Neutrophil (primary cell): ENCODE data around the gene SUGCT.

Experiments used
- H3K27ac ChIP-seq: fragments of 200-600 bp; sonication (generic); 2 replicates; pipeline ENCODE4 v1.5.1; 2016; ENCODE audit warnings: mild to moderate bottlenecking, moderate library complexity
- H3K27me3 ChIP-seq: fragments of 200-600 bp; sonication (generic); 2 replicates; pipeline ENCODE4 v1.6.0; 2016; ENCODE audit warnings: mild to moderate bottlenecking
- H3K36me3 ChIP-seq: fragments of 200-600 bp; sonication (generic); 2 replicates; pipeline ENCODE4 v1.5.1; 2017
- H3K4me1 ChIP-seq, 2 experiments: fragments of 200-600 bp in 1 of 2; sonication (generic) in 1 of 2; 1 replicate in 1 of 2; 2 replicates in 1 of 2; pipeline versions ENCODE4 v1.5.1 to v1.6.1; 2013 to 2016; ENCODE audit warnings: low read depth in 1 of 2, low read length in 1 of 2, mild to moderate bottlenecking in 1 of 2, moderate library complexity in 1 of 2; ENCODE audit not compliant: control insufficient read depth in 1 of 2, insufficient read depth in 1 of 2
- H3K4me3 ChIP-seq, 2 experiments: fragments of 200-600 bp in 1 of 2; sonication (generic) in 1 of 2; 1 replicate in 1 of 2; 2 replicates in 1 of 2; pipeline ENCODE4 v1.5.1; 2013 to 2016; ENCODE audit warnings: low read depth in 1 of 2, low read length in 1 of 2, mild to moderate bottlenecking in 1 of 2, moderate library complexity in 1 of 2
- H3K9me3 ChIP-seq: fragments of 200-600 bp; sonication (generic); 2 replicates; pipeline ENCODE4 v1.5.1; 2016
- TF ChIP-seq, protein P1 (sequence below): fragments of 200-600 bp; sonication (generic); IDR thresholded peaks from 2 replicates; pipeline ENCODE4 v1.5.1; 2016; ENCODE audit warnings: antibody characterized with exemption

Gene SUGCT

GRCh38 chr7:40721342-40721949 is 586.6 kb downstream of the SUGCT start:
- TF ChIP-seq, protein P1, sequence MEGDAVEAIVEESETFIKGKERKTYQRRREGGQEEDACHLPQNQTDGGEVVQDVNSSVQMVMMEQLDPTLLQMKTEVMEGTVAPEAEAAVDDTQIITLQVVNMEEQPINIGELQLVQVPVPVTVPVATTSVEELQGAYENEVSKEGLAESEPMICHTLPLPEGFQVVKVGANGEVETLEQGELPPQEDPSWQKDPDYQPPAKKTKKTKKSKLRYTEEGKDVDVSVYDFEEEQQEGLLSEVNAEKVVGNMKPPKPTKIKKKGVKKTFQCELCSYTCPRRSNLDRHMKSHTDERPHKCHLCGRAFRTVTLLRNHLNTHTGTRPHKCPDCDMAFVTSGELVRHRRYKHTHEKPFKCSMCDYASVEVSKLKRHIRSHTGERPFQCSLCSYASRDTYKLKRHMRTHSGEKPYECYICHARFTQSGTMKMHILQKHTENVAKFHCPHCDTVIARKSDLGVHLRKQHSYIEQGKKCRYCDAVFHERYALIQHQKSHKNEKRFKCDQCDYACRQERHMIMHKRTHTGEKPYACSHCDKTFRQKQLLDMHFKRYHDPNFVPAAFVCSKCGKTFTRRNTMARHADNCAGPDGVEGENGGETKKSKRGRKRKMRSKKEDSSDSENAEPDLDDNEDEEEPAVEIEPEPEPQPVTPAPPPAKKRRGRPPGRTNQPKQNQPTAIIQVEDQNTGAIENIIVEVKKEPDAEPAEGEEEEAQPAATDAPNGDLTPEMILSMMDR = no peak
- H3K36me3 ChIP-seq = no peaks in the 10 kb centered on the region
- no peak overlapping the region for H3K4me3 ChIP-seq
- H3K27ac ChIP-seq = no peak overlapping the region
- H3K4me1 ChIP-seq = no peaks in the 10 kb centered on the region
- H3K9me3 ChIP-seq = no peaks in the 10 kb centered on the region
- no peaks in the 10 kb centered on the region for H3K27me3 ChIP-seq

DNA sequence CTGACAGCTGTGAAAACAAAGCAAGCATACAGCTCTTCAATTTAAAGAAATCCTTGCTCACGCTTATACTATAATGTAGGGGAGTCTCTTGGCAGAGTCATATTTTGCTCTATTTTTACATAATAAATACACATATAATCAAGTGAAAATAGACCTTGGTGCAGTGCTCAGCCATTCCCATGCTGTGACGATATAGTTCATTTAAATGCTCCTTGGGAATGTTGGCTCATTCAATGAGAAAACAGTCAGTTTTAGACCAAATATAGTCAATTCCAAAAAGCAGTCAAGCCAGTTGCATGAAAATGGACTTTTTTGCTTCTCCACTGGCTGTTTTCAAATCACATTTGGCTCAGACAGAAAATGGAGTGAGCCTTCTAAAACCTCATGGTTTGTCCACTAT is 587.4 kb downstream of the SUGCT start:
- TF ChIP-seq, protein P1 = no peak
- Histone ChIP-seq H3K4me1 (no peaks in the 10 kb centered on the region), H3K36me3 (no peaks in the 10 kb centered on the region), H3K4me3 (no peak overlapping the region), H3K27me3 (no peaks in the 10 kb centered on the region), H3K27ac (no peak overlapping the region), H3K9me3 (no peaks in the 10 kb centered on the region)

- H3K36me3 ChIP-seq = no peaks in the 10 kb centered on the region
- TF ChIP-seq, protein P1 = no peak
- H3K27ac ChIP-seq = no peak overlapping the region
- H3K4me1 ChIP-seq = no peaks in the 10 kb centered on the region
- H3K4me3 ChIP-seq = no peak overlapping the region
- no peaks in the 10 kb centered on the region for H3K9me3 ChIP-seq
- H3K27me3 ChIP-seq = no peaks in the 10 kb centered on the region
Measured at GRCh38 chr7:40723829-40724228, 589.0 kb downstream of the SUGCT start.

- no peaks in the 10 kb centered on the region for H3K27me3 ChIP-seq
- no peak overlapping the region for H3K27ac ChIP-seq
- H3K36me3 ChIP-seq = no peaks in the 10 kb centered on the region
- TF ChIP-seq, protein P1 = no peak
- H3K4me3 ChIP-seq = no peak overlapping the region
- H3K9me3 ChIP-seq = no peaks in the 10 kb centered on the region
- no peaks in the 10 kb centered on the region for H3K4me1 ChIP-seq
Measured at GRCh38 chr7:40726559-40726958, 591.8 kb downstream of the SUGCT start.

GRCh38 chr7:40733114-40733513 is 598.3 kb downstream of the SUGCT start:
- TF ChIP-seq, protein P1 = no peak
- Histone ChIP-seq H3K4me3 (no peak overlapping the region), H3K4me1 (peaks cover 0 to 11% of the 10 kb centered on the region in 2 experiments), H3K36me3 (no peaks in the 10 kb centered on the region), H3K27ac (no peak overlapping the region), H3K9me3 (no peaks in the 10 kb centered on the region), H3K27me3 (no peaks in the 10 kb centered on the region)

DNA sequence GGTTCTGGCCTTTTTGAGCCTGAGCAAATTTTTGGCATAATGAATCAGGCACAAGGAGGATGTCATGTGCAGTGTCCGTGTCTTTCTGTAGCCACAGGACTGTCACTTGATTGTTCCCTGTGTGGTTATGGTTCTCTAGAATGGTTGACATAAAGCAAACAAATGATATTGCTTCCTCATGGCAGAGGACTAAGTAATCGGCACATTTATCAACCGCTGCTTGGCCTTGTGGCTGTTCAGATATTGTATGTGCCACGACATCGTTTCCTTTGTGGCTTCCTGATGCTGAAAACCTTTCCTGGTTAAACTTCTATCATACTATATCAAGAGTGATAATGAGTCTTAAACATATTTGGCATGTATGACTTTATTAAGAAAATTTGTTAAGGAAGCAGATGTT is 598.8 kb downstream of the SUGCT start:
- TF ChIP-seq, protein P1 = no peak
- no peak overlapping the region for H3K4me3 ChIP-seq
- no peak overlapping the region for H3K27ac ChIP-seq
- H3K9me3 ChIP-seq = no peaks in the 10 kb centered on the region
- H3K27me3 ChIP-seq = no peaks in the 10 kb centered on the region
- no peaks in the 10 kb centered on the region for H3K36me3 ChIP-seq
- peaks cover 0 to 11% of the 10 kb centered on the region in 2 experiments for H3K4me1 ChIP-seq
